Astrocyte of the hippocampus (primary cell): ENCODE data around the gene NDUFAF2.
"Not testable (repeated sequence)": the region's sequence is repeated elsewhere in the genome, so short reads cannot be mapped to it uniquely, and the experiment has no call there.

Source experiments
- DNase-seq: peaks from one replicate; pipeline ENCODE4 v3.0.0; 2011; ENCODE audit warnings: low read depth, low spot score

The NDUFAF2 gene

DNA sequence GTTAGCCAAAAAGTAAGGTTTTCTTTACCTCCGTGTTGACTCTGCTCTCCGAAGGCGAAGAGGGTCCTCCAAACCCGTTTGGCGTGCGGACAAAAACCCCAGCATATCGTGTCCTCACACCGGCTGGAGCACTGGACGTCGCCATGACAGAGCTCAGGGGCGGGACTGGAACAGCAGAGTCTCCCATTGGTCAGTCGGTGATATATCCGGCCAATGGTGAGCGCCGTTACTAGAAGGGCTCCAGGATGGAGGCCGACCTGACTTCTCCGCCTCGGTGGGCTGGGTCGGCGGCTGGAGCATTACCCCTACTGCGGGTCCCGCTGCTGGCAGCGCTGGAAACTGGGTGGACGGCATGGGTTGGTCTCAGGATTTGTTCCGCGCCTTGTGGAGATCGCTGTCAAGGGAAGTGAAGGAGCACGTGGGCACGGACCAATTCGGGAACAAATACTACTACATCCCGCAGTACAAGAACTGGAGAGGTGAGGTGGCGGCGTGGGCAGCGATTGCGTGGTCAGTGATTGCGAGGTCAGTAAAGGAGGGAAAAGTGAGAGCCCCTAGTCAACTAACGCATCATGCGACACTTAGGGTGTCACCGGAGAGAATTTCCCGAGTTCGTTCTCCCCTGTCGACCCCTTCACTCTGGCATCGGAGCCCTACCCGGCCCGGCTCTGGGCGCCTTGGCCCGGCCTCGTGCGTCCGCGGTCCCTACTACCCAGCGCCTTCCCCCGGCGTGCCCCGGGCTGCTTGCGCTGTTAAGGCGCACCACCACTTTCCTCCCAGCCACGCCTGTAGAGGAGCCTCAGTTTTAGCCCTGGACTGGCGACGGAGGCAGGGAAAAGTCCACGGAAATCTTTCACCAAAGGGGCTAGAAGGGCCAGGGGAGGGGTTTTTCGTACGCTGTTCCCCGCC is at the start of gene NDUFAF2, which contains the start of gene ERCC8:
NDUFAF2 (plus strand) TSS at position 302 of the 909 bp plus-strand sequence; CDS start at position 353, 51 bp downstream.
ERCC8 (minus strand) TSS at position 167 of the 909 bp plus-strand sequence; CDS start at position 105, 62 bp downstream.
- DNase-seq = peak; percentile 96

DNA sequence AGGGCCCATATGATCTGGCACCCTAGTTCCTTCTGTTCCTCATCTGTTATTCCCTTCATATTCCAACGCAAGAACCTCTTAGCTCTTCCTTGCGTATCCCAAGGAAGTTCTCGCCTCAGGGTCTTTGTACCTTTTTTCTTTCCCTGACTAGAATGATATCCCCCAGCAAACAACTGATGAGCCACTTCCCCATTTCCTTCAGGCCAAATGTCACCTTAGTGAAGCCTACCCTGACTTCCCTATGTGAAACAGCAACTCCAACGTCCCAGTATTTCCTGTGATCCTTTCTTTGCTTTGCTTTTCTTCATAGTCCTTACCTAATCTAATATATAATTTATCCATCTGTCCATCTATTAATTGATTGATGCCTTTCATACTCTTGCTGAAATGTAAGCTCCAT is 48.0 kb upstream of the NDUFAF2 start:
- no peak for DNase-seq

GRCh38 chr5:60903356-60903755 is 41.6 kb upstream of the NDUFAF2 start:
- DNase-seq = no peak

DNA sequence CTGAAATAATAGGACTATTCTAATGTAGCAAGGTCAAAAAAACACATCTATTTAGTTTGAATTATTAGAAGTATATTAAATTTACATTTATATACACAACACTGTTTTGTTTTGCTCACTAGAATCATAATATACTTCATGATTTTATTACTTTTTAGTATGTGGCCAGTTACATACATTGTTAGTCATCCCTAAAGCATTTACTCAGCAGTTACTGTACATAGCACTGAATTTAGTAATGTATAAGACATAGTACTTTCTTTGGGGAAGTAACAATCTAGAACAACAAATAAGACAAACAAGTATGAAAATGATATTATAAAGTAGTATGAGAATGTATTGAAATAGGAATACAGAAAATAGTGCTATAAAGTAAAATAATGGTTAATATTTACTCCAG is 28.4 kb upstream of the NDUFAF2 start:
- DNase-seq = no peak

GRCh38 chr5:60918466-60918865 is 26.5 kb upstream of the NDUFAF2 start:
- no peak for DNase-seq

DNA sequence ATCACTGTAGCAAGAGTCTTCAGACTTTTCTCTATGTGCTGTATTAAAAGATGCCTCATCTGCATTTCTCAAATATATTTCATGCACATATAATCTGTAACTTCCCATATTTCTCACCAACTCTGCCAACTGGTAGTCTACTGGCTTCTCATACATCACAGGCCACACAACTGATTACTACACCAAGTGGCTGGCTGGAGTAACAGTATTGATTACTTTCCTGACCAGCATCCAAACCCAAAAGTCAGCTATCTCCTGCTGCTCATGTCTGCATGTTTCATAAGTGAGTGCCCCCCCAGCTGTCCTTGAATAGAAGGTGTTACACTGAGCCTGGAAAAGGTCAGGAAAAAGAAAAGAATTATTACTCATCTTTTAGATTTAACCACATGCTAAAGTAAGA is 17.6 kb upstream of the NDUFAF2 start:
- DNase-seq = no peak

GRCh38 chr5:60929024-60929423 is 16.0 kb upstream of the NDUFAF2 start:
- DNase-seq = peak; percentile 9

DNA sequence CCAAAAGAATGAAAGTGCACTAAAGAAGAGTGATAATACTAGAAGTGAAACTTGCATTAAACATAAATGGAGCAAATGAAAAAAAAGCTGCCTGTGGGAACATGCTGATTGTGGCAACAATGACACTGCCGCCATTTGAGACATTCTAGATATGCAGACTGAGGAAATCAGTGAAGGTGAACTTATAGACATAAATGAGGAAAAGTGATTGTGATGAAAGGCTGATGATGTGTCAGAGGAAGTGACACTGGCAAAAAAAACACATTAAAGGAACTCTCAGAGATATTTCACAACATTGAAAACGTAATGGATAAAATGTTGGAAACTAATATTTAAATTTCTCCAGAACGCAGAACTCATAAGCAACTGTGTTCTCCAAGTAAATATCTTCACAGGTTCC is 1.4 kb upstream of the NDUFAF2 start:
- DNase-seq = no peak

DNA sequence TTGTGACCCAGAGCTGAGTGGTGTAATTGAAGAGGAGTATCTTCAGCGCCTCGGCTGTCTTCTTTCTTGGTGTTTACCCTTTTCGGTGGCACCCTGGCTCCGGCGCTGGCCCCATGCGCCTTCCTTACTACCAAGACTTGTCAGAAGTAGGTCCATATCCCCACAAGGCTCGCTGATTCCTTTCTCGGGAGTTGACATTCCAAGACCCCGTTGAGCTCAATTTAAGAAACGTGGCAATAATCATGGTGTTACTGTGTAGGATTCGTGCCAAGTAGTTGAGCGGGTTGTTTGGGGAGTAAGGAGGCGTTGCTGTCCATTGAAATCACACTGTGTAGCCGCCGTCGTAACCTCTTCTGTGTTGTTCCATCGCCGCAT is 795 bp downstream of the NDUFAF2 start:
- peak; percentile 74 for DNase-seq

GRCh38 chr5:60948738-60949137 is 3.7 kb downstream of the NDUFAF2 start:
- no peak for DNase-seq

GRCh38 chr5:60955239-60955638 is 10.2 kb downstream of the NDUFAF2 start:
- DNase-seq = no peak

DNA sequence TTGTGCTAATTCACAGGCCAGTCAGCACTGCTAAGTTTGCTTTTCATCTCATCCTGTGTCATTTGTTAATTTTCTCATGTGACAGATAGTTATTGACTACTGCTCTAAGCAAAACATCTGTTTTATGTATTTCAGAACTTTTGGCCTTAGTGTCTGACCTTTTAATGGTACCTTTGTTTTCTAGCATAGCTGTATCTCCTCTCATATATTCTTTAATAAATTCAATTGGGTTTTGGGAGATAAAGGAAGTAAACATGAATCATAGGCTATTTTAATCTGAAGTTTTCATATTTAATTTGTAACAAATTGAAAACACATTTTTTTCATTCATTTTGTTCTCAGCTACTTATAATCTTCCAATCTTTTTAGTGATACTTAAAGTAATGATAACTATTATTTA is 13.1 kb downstream of the NDUFAF2 start:
- no peak for DNase-seq

- DNase-seq = no peak
These were observed 13.7 kb downstream of the NDUFAF2 start for GRCh38 chr5:60958712-60959111.

- peak; percentile 25 for DNase-seq
These were observed 14.2 kb downstream of the NDUFAF2 start for GRCh38 chr5:60959156-60959555.

GRCh38 chr5:60960591-60960990 is 15.6 kb downstream of the NDUFAF2 start:
- peak; percentile 46 for DNase-seq

DNA sequence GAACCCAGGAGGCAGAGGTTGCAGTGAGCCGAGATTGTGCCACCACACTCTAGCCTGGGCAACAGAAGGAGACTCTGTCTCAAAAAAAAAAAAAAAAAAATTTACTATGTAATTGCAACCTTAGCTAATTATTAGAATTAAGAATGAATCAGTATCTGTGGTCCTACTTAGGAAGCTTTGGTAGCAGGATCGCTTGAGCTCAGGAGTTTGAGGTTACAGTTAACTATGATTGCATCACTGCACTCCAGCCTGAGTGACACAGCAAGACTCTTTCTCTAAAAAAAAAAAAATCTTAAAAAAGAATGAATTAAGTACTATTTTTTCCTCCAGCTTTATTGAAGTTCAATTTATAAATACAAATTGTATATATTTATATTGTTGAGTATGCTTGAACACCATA is 16.7 kb downstream of the NDUFAF2 start:
- peak; percentile 31 for DNase-seq

- no peak for DNase-seq
These were observed 27.2 kb downstream of the NDUFAF2 start for GRCh38 chr5:60972231-60972630.

DNA sequence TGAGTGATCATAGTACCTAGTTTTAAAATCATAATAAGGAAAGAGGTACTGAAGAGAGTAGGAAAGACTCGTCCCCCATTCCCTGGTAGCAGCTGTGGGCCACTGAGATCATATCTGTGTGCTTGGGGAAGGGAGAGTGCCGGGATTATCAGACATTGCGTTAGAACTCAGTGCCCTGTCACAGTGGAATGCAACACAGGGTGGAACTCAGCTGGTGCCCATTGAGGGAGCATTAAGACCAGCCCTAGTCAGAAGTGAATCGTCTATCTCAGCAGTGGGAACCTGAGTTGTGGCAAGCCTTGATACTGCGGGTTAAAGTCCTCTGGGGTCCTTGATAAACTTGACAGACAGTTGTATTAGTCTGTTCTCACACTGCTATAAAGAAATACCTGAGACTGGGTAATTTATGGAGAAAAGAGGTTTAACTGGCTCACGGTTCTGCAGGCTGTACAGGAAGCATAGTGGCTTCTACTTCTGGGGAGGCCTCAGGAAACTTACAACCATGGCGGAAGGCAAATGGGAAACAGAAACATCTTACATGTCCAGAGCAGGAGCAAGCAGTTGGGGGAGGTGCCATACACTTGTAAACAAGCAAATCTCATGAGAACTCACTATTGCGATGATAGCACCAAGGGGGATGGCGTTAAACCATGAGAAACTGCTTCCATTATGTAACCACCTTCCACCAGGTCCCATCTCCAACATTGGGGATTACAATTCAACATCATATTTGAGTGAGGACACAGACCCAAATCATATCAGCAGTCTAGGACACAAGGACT is 33.1 kb downstream of the NDUFAF2 start:
- no peak for DNase-seq

GRCh38 chr5:60978968-60979367 is 34.0 kb downstream of the NDUFAF2 start:
- no peak for DNase-seq

DNA sequence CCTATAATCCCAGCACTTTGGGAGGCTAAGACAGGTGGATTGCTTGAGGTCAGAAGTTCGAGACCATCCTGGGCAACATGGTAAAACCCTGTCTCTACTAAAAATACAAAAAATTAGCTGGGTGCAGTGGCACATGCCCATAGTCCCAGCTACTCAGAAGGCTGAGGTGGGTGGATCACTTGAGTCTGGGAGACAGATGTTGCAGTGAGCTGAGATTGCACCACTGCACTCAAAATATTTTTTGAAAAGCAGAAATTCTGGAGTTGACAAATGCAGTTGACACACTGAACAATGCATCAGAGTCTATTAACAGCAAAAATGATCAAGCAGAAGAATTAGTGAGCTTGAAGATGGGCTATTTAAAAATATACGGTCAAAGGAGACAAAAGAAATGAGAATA is 35.5 kb downstream of the NDUFAF2 start:
- DNase-seq = no peak

GRCh38 chr5:60982127-60982526 is 37.1 kb downstream of the NDUFAF2 start:
- DNase-seq = not testable (repeated sequence)

DNA sequence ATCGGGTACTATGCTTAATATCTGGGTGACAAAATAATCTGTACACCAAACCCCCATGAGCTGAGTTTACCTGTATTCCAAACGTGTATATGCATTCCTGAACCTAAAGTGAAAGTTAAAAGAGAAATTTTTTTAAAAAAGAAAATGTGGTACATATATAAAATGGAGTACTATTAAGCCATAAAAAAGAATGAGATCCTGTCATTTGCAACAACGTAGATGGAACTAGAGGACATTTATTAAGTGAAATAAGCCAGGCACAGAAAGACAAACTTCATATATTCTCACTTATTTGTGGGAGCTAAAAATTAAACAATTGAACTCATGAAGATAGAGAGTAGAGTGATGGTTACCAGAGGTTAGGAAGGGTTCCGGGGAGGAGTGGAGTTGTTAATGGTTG is 44.8 kb downstream of the NDUFAF2 start:
- no peak for DNase-seq

- DNase-seq = no peak
These were observed 47.9 kb downstream of the NDUFAF2 start for GRCh38 chr5:60992871-60993270.
